Measurements from ENCODE around the gene TTC9C. TPM values are rescaled to one million over a fixed set of nuclear protein-coding genes. Genes with fewer than 3 reads are reported as not detected.
A peak's percentile ranks its signal among the peaks of the same experiment; 100 is the strongest.
"Not testable (repeated sequence)": the region's sequence is repeated elsewhere in the genome, so short reads cannot be mapped to it uniquely, and the experiment has no call there.

The TTC9C gene
- total RNA-seq, 4 donors from 2014 or later, result 16.3 to 42.3 (median 31.7) TPM

DNA sequence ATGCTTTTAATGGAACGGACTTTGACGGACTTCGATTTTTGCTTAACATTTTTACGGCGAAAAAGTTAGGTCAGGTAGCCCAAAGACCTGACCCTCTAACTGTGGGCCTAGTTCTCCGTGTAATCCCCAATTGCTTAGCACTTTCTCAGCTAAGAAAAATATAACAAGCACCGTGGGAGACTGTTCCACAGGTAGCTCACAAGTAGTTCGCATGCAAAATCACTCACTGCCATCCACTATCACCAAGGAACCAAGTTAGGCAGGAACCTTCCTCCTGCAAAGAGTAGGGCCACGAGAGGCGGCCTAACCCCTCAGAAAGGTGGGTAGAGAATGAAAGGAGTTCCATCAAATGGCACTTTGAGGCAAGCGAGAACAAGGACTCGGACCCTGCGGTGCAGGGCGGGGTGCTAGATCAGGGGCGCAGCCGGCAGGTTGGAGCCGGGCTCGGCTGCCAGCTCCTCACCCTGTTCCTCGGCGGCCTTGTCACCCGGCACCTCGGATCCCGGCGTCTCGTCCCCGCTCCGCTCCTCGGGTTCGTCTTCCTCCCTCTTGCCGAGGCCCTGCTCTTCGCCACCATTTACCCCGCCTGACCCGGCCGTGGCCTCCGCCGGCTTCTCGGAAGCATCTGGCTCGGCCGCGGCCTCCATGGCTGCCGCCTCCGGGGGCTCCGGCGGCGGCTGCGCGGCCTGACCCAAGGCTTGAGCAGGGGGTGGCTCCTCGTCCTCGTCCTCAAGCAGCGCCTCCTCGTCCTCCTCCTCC, 2.0 kb upstream of the TTC9C start:
- peak in 1 of 2 donors; percentile 73 for DNase-seq (ENCODE audit: low spot score in 2 of 2)
- under 1% methylated on average over 11 of the region's 51 CpGs for WGBS
- Histone ChIP-seq H3K27me3 (no peaks in the 10 kb centered on the region), H3K36me3 (peaks cover 28% of the 10 kb centered on the region), H3K9me3 (no peaks in the 10 kb centered on the region), H3K27ac (peak overlapping the region; percentile 97), H3K4me3 (peak overlapping the region; percentile 95), H3K4me1 (peaks cover 53% of the 10 kb centered on the region)
- no peak for TF ChIP-seq EP300 (IDR thresholded peaks at IDR 0.05)
- TF ChIP-seq POLR2AphosphoS5 (IDR thresholded peaks at IDR 0.05), result peak in 1 of 3 donors; percentile 25
- no peak for TF ChIP-seq POLR2A (IDR thresholded peaks at IDR 0.05)
- TF ChIP-seq, protein P1, sequence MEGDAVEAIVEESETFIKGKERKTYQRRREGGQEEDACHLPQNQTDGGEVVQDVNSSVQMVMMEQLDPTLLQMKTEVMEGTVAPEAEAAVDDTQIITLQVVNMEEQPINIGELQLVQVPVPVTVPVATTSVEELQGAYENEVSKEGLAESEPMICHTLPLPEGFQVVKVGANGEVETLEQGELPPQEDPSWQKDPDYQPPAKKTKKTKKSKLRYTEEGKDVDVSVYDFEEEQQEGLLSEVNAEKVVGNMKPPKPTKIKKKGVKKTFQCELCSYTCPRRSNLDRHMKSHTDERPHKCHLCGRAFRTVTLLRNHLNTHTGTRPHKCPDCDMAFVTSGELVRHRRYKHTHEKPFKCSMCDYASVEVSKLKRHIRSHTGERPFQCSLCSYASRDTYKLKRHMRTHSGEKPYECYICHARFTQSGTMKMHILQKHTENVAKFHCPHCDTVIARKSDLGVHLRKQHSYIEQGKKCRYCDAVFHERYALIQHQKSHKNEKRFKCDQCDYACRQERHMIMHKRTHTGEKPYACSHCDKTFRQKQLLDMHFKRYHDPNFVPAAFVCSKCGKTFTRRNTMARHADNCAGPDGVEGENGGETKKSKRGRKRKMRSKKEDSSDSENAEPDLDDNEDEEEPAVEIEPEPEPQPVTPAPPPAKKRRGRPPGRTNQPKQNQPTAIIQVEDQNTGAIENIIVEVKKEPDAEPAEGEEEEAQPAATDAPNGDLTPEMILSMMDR (IDR thresholded peaks at IDR 0.05), result no peak

DNA sequence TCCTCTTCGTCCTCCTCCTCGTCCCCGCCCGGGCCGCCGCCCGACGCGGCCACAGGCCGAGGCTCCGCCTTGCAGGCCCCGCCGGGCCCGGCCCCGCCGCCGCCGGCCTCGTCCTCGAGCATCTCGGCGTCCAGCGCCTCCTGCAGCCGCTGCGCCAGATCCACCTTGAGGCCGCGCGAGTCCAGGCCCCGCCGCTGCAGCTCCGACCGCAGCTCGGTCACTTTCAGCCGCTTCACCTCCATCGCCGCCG, 1.4 kb upstream of the TTC9C start:
- Histone ChIP-seq H3K9me3 (no peaks in the 10 kb centered on the region), H3K4me3 (peak overlapping the region; percentile 95), H3K36me3 (peaks cover 23% of the 10 kb centered on the region), H3K27me3 (no peaks in the 10 kb centered on the region), H3K4me1 (peaks cover 55% of the 10 kb centered on the region), H3K27ac (peak overlapping the region; percentile 97)
- WGBS, result no CpG with 5 or more reads among the region's 37 CpGs
- TF ChIP-seq POLR2AphosphoS5 (IDR thresholded peaks at IDR 0.05) (no peak), POLR2A (IDR thresholded peaks at IDR 0.05) (no peak), EP300 (IDR thresholded peaks at IDR 0.05) (no peak)
- TF ChIP-seq, protein P1 (IDR thresholded peaks at IDR 0.05), result no peak
- no peak for DNase-seq (ENCODE audit: low spot score in 2 of 2)

DNA sequence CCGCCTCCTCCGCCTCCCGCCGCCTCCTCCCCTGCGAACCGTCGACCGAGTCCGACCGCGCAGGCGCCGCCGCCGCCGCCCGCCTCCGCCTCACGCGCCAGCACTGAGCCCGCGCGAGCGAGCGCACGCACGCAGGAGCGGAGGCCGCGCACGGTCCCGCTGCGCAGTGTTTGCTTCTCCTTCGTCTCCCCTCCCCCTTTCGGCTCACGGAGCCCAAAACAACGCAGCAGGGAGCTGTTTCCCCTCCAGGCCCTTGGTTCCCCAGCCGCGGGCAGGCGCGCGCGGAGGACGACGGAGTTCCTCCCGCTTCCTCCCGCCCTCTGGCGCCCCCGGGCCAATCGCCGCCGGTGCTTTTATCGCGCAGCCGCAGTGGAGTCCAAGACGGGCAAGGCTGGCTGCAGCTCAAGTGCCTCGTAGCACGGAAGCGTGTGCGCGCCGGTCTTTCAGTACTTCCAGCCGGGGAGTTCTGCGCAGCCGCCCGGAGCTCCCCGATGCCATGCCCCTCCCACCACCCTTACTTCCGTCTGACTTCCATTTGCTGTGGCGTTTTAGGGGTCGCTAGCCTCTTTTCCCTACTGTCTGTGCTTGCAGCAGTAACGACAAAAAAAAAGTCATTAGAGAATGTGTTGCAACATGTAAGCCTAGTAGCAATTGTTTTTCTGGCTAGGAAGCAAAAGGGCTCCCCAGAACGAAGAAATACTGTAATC, 968 bp upstream of the TTC9C start, which contains the start of gene HNRNPUL2:
TSS of gene HNRNPUL2 (minus strand) at position 293 of the 707 bp plus-strand sequence. CDS start 301 bp downstream, outside the sequence.
- TF ChIP-seq POLR2A (IDR thresholded peaks at IDR 0.05), result peak; percentile 86 to 89
- TF ChIP-seq, protein P1 (IDR thresholded peaks at IDR 0.05), result no peak
- peak; percentile 90 to 95 (median 95) for TF ChIP-seq POLR2AphosphoS5 (IDR thresholded peaks at IDR 0.05)
- H3K4me1 ChIP-seq, result peaks cover 58% of the 10 kb centered on the region
- WGBS, result 0% methylated on average over 18 of the region's 72 CpGs
- no peaks in the 10 kb centered on the region for H3K27me3 ChIP-seq
- peak within 1 kb of the TSS; percentile 95 for H3K4me3 ChIP-seq
- peak; percentile 99 for DNase-seq (ENCODE audit: low spot score in 2 of 2)
- H3K27ac ChIP-seq, result peak within 1 kb of the TSS; percentile 97
- H3K36me3 ChIP-seq, result peaks cover 19% of the 10 kb centered on the region
- no peaks in the 10 kb centered on the region for H3K9me3 ChIP-seq

DNA sequence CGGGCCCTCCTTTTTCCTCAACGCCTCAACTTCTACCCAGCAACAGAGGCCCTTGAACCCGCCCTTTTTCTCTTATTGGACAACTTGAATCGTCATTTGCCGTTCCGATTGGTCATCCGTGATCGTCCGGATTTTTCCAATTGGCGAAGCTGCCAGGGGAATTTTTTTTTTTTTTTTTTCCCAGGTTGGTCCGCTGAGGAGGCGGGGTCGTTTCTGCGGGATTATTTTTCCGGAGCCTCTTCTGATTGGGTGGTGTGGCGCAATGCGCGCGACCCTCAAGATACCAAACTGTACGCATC, 465 bp upstream of the TTC9C start:
- Histone ChIP-seq H3K9me3 (no peaks in the 10 kb centered on the region), H3K36me3 (peaks cover 13% of the 10 kb centered on the region), H3K27me3 (no peaks in the 10 kb centered on the region), H3K27ac (peak overlapping the region; percentile 97), H3K4me1 (peaks cover 59% of the 10 kb centered on the region), H3K4me3 (peak overlapping the region; percentile 95)
- WGBS, result 1% methylated on average over 20 of the region's 20 CpGs
- TF ChIP-seq POLR2AphosphoS5 (IDR thresholded peaks at IDR 0.05), result no peak
- TF ChIP-seq EP300 (IDR thresholded peaks at IDR 0.05), result no peak
- TF ChIP-seq POLR2A (IDR thresholded peaks at IDR 0.05), result no peak
- TF ChIP-seq, protein P1 (IDR thresholded peaks at IDR 0.05), result no peak
- DNase-seq (ENCODE audit: low spot score in 2 of 2), result peak; percentile 89 to 90

DNA sequence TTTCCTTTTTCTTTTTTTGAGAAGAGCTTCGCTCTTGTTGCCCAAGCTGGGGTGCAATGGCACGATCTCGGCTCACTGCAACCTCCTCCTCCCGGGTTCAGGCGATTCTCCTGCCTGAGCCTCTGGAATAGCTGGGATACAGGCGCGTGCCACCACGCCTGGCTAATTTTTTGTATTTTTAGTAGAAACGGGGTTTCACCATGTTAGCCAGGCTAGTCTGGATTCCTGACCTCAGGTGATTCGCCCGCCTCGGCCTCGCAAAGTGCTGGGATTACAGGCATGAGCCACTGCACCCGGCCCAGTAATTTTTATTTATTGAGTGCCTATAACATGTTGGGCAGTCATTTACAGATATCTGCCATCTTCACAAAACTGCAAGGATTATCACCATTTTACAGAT, 1.8 kb downstream of the TTC9C start:
- not testable (repeated sequence) for H3K27me3 ChIP-seq, H3K9me3 ChIP-seq
- Histone ChIP-seq H3K4me3 (peak overlapping the region; percentile 95), H3K36me3 (peaks cover 17% of the 10 kb centered on the region), H3K27ac (peak overlapping the region; percentile 97), H3K4me1 (peaks cover 39% of the 10 kb centered on the region)
- DNase-seq (ENCODE audit: low spot score in 2 of 2), result peak in 1 of 2 donors; percentile 46
- WGBS, result 48% methylated on average over 14 of the region's 14 CpGs

Measured in suprapubic skin (tissue), 4 donors.